ENCODE data around the gene CAMTA1. TPM values are rescaled to one million over a fixed set of nuclear protein-coding genes. Genes with fewer than 3 reads are reported as not detected.
A peak's percentile ranks its signal among the peaks of the same experiment; 100 is the strongest.

Gene CAMTA1
- total RNA-seq, 1 donor from 2014 or later, result 77.6 TPM

DNA sequence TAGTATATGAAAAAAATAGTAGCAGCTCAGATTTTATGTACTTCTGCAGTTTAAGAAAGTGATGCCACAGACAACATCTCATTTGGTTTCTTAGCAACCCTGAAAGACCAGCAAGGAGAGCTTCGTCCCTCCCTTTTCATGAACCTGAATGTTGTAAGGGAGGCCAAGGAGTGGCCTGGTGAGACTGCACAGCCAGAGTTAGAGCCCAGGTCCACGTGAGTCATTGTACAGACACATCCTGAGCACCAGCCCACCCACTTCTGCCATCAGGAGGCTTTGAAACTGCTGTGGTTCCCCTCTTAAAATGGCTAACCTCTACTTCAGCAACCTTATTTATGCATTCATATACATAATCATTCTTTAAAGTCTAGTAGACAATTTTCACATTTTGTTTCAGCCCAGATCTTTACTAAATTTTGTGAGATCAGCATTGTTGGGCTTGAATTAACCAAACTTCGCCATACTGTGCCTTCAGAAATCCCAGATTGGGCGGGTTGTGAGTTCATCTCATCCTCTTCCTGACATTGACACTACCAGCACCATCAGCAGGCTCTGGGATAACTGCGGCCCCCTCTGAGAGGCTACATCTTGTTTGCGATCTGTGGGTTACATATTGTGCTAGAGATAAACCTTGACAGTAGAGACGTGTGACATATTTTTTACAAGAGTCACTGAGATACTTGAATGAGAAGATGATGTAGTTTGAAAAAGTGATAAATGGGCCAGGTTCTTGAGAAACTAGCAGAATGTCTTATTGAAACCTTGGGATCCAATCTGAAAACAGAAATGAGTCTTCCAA lies 106.7 kb downstream of the CAMTA1 start:
- H3K27ac Mint-ChIP-seq (ENCODE audit: unreplicated experiment), result no peak overlapping the region
- peaks cover 10% of the 10 kb centered on the region for H4K20me1 ChIP-seq (ENCODE audit: insufficient read depth, low read length)

DNA sequence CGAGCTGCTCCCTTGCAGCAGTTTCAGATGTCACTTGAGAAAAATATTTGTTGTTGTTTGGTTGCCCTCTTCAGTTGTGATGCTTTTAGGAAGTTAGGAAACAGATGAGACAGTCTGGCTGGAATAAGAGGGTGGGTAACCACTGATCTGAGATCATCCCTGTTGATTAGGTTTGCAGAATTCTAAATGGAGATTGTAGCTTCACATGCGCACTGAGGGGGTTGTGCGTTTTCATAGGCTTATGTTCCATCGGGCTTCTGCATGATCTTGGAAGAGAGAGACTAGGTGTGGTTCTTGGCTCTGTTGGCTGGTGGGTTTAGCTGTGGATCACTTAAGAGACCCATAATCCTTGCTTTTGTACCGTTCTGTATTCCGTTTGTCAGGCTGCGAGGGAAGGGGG lies 108.1 kb downstream of the CAMTA1 start:
- H3K4me1 Mint-ChIP-seq (ENCODE audit: low read depth, unreplicated experiment), result peaks cover 10% of the 10 kb centered on the region
- no peaks in the 10 kb centered on the region for H3K36me3 Mint-ChIP-seq (ENCODE audit: low read depth, unreplicated experiment)
- no peaks in the 10 kb centered on the region for H3K9me3 Mint-ChIP-seq (ENCODE audit: unreplicated experiment)
- DNase-seq (ENCODE audit: low read depth) (no peak), FAIRE-seq (no peak)
- H3K4me3 Mint-ChIP-seq (ENCODE audit: unreplicated experiment), result no peak overlapping the region
- no peak overlapping the region for H3K27ac Mint-ChIP-seq (ENCODE audit: unreplicated experiment)
- H3K9me3 ChIP-seq (ENCODE audit: insufficient read depth, low read depth, low read length), result no peaks in the 10 kb centered on the region
- no peaks in the 10 kb centered on the region for H3K27me3 ChIP-seq (ENCODE audit: insufficient read depth, low read length)
- no peaks in the 10 kb centered on the region for H3K4me1 ChIP-seq (ENCODE audit: insufficient read depth, low read length)
- H3K9ac ChIP-seq (ENCODE audit: low read length), result no peak overlapping the region
- H3K4me3 ChIP-seq (ENCODE audit: insufficient read depth, low read depth, low read length), result no peak overlapping the region
- H3K27me3 Mint-ChIP-seq (ENCODE audit: low read depth, unreplicated experiment), result no peaks in the 10 kb centered on the region
- no peaks in the 10 kb centered on the region for H3K79me2 ChIP-seq (ENCODE audit: insufficient read depth, low read length)
- no peak overlapping the region for H3K4me2 ChIP-seq (ENCODE audit: low read length)
- peaks cover 16% of the 10 kb centered on the region for H4K20me1 ChIP-seq (ENCODE audit: insufficient read depth, low read length)
- no peak overlapping the region for H3K27ac ChIP-seq (ENCODE audit: low read depth, low read length)
- H2AFZ ChIP-seq (ENCODE audit: low read depth, low read length), result no peak overlapping the region
- H3K36me3 ChIP-seq (ENCODE audit: insufficient read depth, low read length), result no peaks in the 10 kb centered on the region
- TF ChIP-seq EZH2 (IDR thresholded peaks at IDR 0.05; ENCODE audit: insufficient read depth, low read length), result no peak
- TF ChIP-seq, protein P1, sequence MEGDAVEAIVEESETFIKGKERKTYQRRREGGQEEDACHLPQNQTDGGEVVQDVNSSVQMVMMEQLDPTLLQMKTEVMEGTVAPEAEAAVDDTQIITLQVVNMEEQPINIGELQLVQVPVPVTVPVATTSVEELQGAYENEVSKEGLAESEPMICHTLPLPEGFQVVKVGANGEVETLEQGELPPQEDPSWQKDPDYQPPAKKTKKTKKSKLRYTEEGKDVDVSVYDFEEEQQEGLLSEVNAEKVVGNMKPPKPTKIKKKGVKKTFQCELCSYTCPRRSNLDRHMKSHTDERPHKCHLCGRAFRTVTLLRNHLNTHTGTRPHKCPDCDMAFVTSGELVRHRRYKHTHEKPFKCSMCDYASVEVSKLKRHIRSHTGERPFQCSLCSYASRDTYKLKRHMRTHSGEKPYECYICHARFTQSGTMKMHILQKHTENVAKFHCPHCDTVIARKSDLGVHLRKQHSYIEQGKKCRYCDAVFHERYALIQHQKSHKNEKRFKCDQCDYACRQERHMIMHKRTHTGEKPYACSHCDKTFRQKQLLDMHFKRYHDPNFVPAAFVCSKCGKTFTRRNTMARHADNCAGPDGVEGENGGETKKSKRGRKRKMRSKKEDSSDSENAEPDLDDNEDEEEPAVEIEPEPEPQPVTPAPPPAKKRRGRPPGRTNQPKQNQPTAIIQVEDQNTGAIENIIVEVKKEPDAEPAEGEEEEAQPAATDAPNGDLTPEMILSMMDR (IDR thresholded peaks at IDR 0.05; ENCODE audit: insufficient read depth, low read depth, low read length), result no peak

More for the DNA sequence above, 106.7 kb downstream of the CAMTA1 start:
- Mint-ChIP-seq H3K36me3 (ENCODE audit: low read depth, unreplicated experiment) (no peaks in the 10 kb centered on the region), H3K4me1 (ENCODE audit: low read depth, unreplicated experiment) (peaks cover 15% of the 10 kb centered on the region), H3K27me3 (ENCODE audit: low read depth, unreplicated experiment) (no peaks in the 10 kb centered on the region), H3K9me3 (ENCODE audit: unreplicated experiment) (no peaks in the 10 kb centered on the region), H3K4me3 (ENCODE audit: unreplicated experiment) (no peak overlapping the region)
- H3K27ac ChIP-seq (ENCODE audit: low read depth, low read length), result no peak overlapping the region
- DNase-seq (ENCODE audit: low read depth), result peak; percentile 51
- H3K36me3 ChIP-seq (ENCODE audit: insufficient read depth, low read length), result no peaks in the 10 kb centered on the region
- H3K27me3 ChIP-seq (ENCODE audit: insufficient read depth, low read length), result no peaks in the 10 kb centered on the region
- no peaks in the 10 kb centered on the region for H3K9me3 ChIP-seq (ENCODE audit: insufficient read depth, low read depth, low read length)
- H2AFZ ChIP-seq (ENCODE audit: low read depth, low read length), result no peak overlapping the region
- no peak overlapping the region for H3K4me3 ChIP-seq (ENCODE audit: insufficient read depth, low read depth, low read length)
- TF ChIP-seq, protein P1 (IDR thresholded peaks at IDR 0.05; ENCODE audit: insufficient read depth, low read depth, low read length), result no peak
- TF ChIP-seq EZH2 (IDR thresholded peaks at IDR 0.05; ENCODE audit: insufficient read depth, low read length), result no peak
- no peaks in the 10 kb centered on the region for H3K4me1 ChIP-seq (ENCODE audit: insufficient read depth, low read length)
- no peak overlapping the region for H3K4me2 ChIP-seq (ENCODE audit: low read length)
- no peaks in the 10 kb centered on the region for H3K79me2 ChIP-seq (ENCODE audit: insufficient read depth, low read length)
- no peak overlapping the region for H3K9ac ChIP-seq (ENCODE audit: low read length)
- no peak for FAIRE-seq

DNA sequence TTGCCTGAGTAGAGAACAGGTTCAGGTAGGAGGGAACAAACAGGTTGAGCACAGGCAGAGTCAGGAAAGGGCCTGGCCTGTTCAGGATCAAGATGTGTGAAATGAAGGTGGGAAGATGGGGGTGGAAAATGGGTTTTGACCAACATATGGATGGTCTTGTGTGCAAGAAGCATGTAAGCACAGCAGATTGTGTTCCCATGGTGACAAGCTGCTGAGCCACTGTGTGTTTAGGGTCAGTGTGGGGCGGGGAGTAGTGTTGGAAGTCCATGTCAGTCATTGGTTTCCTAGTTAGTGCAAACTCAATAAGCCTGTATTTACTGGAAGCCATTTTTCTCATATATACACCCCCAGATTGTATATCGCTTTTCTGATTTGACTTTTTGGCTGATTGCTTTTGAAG lies 111.9 kb downstream of the CAMTA1 start:
- no peak overlapping the region for H3K9ac ChIP-seq (ENCODE audit: low read length)
- TF ChIP-seq, protein P1 (IDR thresholded peaks at IDR 0.05; ENCODE audit: insufficient read depth, low read depth, low read length), result no peak
- H3K36me3 Mint-ChIP-seq (ENCODE audit: low read depth, unreplicated experiment), result no peaks in the 10 kb centered on the region
- H3K9me3 Mint-ChIP-seq (ENCODE audit: unreplicated experiment), result no peaks in the 10 kb centered on the region
- H3K79me2 ChIP-seq (ENCODE audit: insufficient read depth, low read length), result no peaks in the 10 kb centered on the region
- H3K27me3 Mint-ChIP-seq (ENCODE audit: low read depth, unreplicated experiment), result no peaks in the 10 kb centered on the region
- no peak overlapping the region for H2AFZ ChIP-seq (ENCODE audit: low read depth, low read length)
- H3K27ac Mint-ChIP-seq (ENCODE audit: unreplicated experiment), result no peak overlapping the region
- H3K4me1 ChIP-seq (ENCODE audit: insufficient read depth, low read length), result no peaks in the 10 kb centered on the region
- H3K36me3 ChIP-seq (ENCODE audit: insufficient read depth, low read length), result no peaks in the 10 kb centered on the region
- H3K27me3 ChIP-seq (ENCODE audit: insufficient read depth, low read length), result no peaks in the 10 kb centered on the region
- no peak overlapping the region for H3K4me3 Mint-ChIP-seq (ENCODE audit: unreplicated experiment)
- peaks cover 2% of the 10 kb centered on the region for H3K4me1 Mint-ChIP-seq (ENCODE audit: low read depth, unreplicated experiment)
- no peak overlapping the region for H3K4me3 ChIP-seq (ENCODE audit: insufficient read depth, low read depth, low read length)
- no peak for FAIRE-seq
- DNase-seq (ENCODE audit: low read depth), result no peak
- no peak overlapping the region for H3K27ac ChIP-seq (ENCODE audit: low read depth, low read length)
- no peaks in the 10 kb centered on the region for H3K9me3 ChIP-seq (ENCODE audit: insufficient read depth, low read depth, low read length)
- H3K4me2 ChIP-seq (ENCODE audit: low read length), result no peak overlapping the region
- H4K20me1 ChIP-seq (ENCODE audit: insufficient read depth, low read length), result peaks cover 6% of the 10 kb centered on the region

Data from astrocyte (in vitro differentiated cells and primary cell).